WERI-Rb-1 (cell line): ENCODE data around the gene MGLL.

ENCODE experiments used
- DNase-seq: peaks from one replicate; pipeline ENCODE4 v3.0.0-alpha.2; 2020
- H3K27ac ChIP-seq: fragments of 250-450 bp; sonication (Bioruptor Pico); 2 replicates; pipeline ENCODE4 v1.5.1; 2020; ENCODE audit warnings: mild to moderate bottlenecking, moderate library complexity
- H3K27me3 ChIP-seq: fragments of 250-450 bp; sonication (Bioruptor Pico); 2 replicates; pipeline ENCODE4 v1.5.1; 2021; ENCODE audit warnings: mild to moderate bottlenecking, low read depth, moderate library complexity; ENCODE audit not compliant: insufficient read depth, severe bottlenecking
- H3K36me3 ChIP-seq: fragments of 250-450 bp; sonication (Bioruptor Pico); 2 replicates; pipeline ENCODE4 v1.5.1; 2020; ENCODE audit warnings: mild to moderate bottlenecking, moderate library complexity
- H3K4me3 ChIP-seq: 2 replicates; pipeline ENCODE4 v1.5.1; 2011; ENCODE audit warnings: low read depth, mild to moderate bottlenecking, control low read depth, low read length
- H3K9me3 ChIP-seq: fragments of 250-450 bp; sonication (Bioruptor Pico); 2 replicates; pipeline ENCODE4 v1.5.1; 2021; ENCODE audit warnings: mild to moderate bottlenecking, moderate library complexity; ENCODE audit not compliant: severe bottlenecking
- TF ChIP-seq, protein P1 (sequence below): IDR thresholded peaks from 2 replicates; pipeline ENCODE4 v1.5.1; 2011; ENCODE audit warnings: low read depth, mild to moderate bottlenecking, control low read depth, inconsistent platforms, low read length

The MGLL gene

DNA sequence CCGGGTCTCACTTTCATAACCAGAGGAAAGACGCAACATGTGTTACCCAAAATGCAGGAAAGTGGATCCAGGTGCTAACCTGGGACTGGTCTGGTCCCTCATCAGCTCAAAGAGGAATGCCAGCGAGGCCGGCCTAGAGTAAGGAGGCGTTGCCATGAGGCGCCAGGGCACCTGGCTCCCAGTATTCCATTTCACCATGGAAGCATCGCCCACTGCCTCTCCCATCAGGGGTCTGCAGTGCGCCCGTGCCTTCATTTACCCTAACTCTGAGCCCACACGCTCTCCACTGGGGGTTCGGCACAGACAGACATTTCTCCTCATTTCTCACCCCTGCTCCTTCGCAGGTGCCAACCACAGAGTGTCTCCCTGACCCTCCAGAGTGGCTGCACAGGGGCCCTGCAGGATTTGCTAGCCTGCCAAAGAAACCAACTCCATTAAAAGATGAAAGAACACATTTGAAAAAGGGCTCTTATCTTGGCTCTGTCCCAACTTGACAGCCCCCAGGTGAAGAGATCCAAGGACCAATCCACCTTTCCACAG, 88.1 kb downstream of the MGLL start:
- H3K27me3 ChIP-seq = no peaks in the 10 kb centered on the region
- no peak overlapping the region for H3K4me3 ChIP-seq
- no peaks in the 10 kb centered on the region for H3K9me3 ChIP-seq
- DNase-seq = no peak
- TF ChIP-seq, protein P1, sequence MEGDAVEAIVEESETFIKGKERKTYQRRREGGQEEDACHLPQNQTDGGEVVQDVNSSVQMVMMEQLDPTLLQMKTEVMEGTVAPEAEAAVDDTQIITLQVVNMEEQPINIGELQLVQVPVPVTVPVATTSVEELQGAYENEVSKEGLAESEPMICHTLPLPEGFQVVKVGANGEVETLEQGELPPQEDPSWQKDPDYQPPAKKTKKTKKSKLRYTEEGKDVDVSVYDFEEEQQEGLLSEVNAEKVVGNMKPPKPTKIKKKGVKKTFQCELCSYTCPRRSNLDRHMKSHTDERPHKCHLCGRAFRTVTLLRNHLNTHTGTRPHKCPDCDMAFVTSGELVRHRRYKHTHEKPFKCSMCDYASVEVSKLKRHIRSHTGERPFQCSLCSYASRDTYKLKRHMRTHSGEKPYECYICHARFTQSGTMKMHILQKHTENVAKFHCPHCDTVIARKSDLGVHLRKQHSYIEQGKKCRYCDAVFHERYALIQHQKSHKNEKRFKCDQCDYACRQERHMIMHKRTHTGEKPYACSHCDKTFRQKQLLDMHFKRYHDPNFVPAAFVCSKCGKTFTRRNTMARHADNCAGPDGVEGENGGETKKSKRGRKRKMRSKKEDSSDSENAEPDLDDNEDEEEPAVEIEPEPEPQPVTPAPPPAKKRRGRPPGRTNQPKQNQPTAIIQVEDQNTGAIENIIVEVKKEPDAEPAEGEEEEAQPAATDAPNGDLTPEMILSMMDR = no peak
- no peaks in the 10 kb centered on the region for H3K36me3 ChIP-seq
- no peak overlapping the region for H3K27ac ChIP-seq

DNA sequence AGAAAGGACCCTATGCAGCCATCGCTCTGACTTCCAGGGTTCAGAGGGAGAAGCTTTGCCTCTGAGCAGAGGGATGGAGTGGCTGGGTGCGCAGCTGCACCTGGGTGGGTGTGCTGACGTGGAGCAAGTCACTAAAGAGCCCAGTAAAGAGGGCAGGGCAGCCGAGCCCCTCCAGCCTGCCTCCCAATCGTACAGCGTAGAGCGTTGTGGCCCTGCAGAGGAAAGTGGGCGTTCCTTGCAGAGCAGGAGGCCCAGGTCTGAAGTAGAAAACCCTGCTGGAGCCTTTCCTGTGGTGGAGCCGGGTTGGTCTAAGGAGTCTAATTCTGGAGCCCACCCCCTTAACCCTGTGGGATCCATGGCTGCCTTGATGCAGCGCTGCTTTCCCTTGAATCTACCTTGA, 88.5 kb downstream of the MGLL start:
- H3K9me3 ChIP-seq = no peaks in the 10 kb centered on the region
- H3K27ac ChIP-seq = no peak overlapping the region
- no peak for DNase-seq
- no peaks in the 10 kb centered on the region for H3K36me3 ChIP-seq
- no peaks in the 10 kb centered on the region for H3K27me3 ChIP-seq
- no peak overlapping the region for H3K4me3 ChIP-seq
- TF ChIP-seq, protein P1 = no peak

DNA sequence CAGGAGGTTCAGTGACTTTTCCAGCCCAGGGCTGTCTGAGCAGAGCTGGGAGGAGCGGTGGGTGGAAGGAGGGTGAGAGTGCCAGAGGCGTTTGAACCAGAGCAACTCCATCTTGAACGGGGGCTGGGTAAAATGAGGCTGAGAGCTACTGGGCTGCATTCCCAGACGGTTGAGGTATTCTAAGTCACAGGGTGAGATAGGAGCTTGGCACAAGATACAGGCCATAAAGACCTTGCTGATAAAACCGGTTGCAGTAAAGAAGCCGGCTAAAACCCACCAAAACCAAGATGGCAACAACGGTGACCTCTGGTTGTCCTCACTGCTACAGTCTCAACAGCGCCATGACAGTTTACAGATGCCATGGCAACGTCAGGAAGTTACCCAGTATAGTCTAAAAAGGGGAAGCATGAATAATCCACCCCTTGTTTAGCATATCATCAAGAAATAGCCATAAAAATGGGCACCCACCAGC, 89.4 kb downstream of the MGLL start:
- TF ChIP-seq, protein P1 = no peak
- no peak for DNase-seq

DNA sequence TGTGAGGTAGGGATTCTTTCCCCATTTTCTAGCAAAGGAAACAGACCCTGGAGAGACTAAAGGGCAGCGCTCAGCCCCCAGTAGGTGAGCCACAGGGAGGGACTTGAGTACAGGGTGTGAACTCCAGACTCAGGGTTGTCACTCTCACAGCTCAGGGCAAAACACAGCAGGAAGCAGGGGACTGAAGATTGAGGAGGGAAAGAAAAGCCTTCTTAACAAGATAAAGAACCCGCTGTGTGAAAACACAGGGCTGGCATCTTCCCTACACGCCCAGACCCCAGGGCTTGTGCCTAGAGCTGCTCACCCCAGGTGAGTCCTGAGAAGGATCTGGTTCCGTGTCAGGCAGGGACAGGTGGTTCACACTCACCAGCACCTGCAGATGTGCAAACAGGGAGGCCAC, 90.0 kb downstream of the MGLL start:
- TF ChIP-seq, protein P1 = no peak
- Histone ChIP-seq H3K27ac (peak overlapping the region; percentile 40; the same call in 1 of the 2 replicates), H3K27me3 (no peaks in the 10 kb centered on the region), H3K36me3 (no peaks in the 10 kb centered on the region), H3K9me3 (no peaks in the 10 kb centered on the region), H3K4me3 (no peak overlapping the region)
- peak; percentile 31 for DNase-seq

More for the DNA sequence above, 89.4 kb downstream of the MGLL start:
- Histone ChIP-seq H3K4me3 (no peak overlapping the region), H3K27me3 (no peaks in the 10 kb centered on the region), H3K9me3 (no peaks in the 10 kb centered on the region), H3K27ac (peak overlapping the region; percentile 40; the same call in 1 of the 2 replicates), H3K36me3 (no peaks in the 10 kb centered on the region)

DNA sequence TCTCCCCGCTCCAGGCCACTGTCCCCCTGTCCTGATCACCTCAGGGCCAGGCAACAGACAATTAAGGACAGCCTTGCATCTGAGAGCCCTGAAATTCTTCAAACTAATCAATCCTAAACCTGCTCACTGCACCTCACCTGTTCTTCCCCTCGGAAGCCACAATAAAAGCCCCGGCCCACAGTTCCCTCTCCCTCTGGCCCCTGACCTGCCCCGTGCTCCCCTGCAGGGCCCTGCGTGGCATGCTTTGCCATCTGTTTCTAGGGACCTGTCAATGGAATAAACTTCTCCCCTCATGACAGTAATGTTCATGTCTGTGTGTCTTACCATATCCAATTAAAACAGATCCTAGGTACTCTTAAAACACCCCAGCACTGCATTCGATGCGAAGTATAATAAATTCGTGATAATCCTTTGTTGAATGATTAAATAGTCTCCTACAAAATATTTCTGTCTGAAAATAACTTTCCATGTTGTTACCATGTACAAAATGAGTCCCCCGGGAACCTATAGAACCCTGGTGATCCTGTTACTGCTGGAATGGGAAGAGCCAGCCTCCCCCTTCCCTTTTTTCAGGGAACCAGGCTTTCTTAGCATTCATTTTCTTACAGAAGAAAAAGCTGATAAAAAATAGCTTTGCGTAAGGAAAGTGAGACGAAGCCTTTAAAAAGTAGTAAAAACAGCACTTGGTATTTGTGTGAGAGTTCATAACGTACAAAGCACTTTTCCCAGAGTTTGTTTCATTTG, 90.6 kb downstream of the MGLL start:
- Histone ChIP-seq H3K9me3 (no peaks in the 10 kb centered on the region), H3K4me3 (no peak overlapping the region), H3K27me3 (no peaks in the 10 kb centered on the region), H3K27ac (peak overlapping the region; percentile 40; the same call in 1 of the 2 replicates), H3K36me3 (no peaks in the 10 kb centered on the region)
- TF ChIP-seq, protein P1 = no peak
- DNase-seq = no peak
